ENCODE results near the gene TBRG4.

DNA sequence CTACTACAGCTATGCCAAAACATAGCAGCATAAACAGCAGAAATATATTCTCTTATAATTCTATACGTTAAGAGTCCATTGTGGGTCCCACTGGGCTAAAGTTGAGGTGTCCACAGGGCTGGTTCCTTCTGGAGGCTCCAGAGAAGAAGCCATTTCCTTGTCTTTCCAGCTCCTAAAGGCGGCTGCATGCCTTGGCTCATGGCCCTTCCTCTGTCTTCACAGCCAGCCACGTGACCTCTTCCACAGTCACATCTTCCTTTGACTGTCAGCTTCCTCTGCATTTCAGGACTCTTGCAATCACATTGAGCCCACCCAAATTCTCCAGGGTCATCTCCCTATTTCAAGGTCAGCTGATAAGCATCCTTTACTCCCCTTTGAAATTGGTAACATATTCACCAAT lies 40.0 kb downstream of the TBRG4 start:
- TF ChIP-seq, protein P1, sequence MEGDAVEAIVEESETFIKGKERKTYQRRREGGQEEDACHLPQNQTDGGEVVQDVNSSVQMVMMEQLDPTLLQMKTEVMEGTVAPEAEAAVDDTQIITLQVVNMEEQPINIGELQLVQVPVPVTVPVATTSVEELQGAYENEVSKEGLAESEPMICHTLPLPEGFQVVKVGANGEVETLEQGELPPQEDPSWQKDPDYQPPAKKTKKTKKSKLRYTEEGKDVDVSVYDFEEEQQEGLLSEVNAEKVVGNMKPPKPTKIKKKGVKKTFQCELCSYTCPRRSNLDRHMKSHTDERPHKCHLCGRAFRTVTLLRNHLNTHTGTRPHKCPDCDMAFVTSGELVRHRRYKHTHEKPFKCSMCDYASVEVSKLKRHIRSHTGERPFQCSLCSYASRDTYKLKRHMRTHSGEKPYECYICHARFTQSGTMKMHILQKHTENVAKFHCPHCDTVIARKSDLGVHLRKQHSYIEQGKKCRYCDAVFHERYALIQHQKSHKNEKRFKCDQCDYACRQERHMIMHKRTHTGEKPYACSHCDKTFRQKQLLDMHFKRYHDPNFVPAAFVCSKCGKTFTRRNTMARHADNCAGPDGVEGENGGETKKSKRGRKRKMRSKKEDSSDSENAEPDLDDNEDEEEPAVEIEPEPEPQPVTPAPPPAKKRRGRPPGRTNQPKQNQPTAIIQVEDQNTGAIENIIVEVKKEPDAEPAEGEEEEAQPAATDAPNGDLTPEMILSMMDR (IDR thresholded peaks at IDR 0.05): no peak
- TF ChIP-seq POLR2AphosphoS5 (IDR thresholded peaks at IDR 0.05; ENCODE audit: insufficient read depth in 1 of 2, low read depth in 1 of 2): no peak

All from vagina (tissue), 2 donors.